OCI-LY3 (cell line): ENCODE results near the gene ECE1.

ENCODE experiments used
- H2AFZ ChIP-seq: fragments of 200-600, 300-600 bp; shearing (Covaris generic); 2 replicates; pipeline ENCODE4 v1.6.0; 2014; ENCODE audit warnings: antibody characterized with exemption, low read depth, low read length
- H3K27ac ChIP-seq: fragments of 200-600, 300-600 bp; sonication (generic); 2 replicates; pipeline ENCODE4 v1.5.1; 2014; ENCODE audit warnings: mild to moderate bottlenecking, low read length, moderate library complexity, mixed read lengths
- H3K27me3 ChIP-seq: fragments of 200-600, 300-600 bp; sonication (generic); 2 replicates; pipeline ENCODE4 v1.6.1; 2014; ENCODE audit warnings: low read depth, low read length, mixed read lengths
- H3K36me3 ChIP-seq: fragments of 200-600, 300-600 bp; sonication (generic); replicated peaks from 2 replicates; pipeline ENCODE3; 2014; ENCODE audit warnings: low read depth, low read length, mixed read lengths
- H3K4me1 ChIP-seq: fragments of 300-600, 200-600 bp; sonication (generic); 2 replicates; pipeline ENCODE4 v1.6.1; 2014; ENCODE audit warnings: low read length, mixed read lengths
- H3K4me2 ChIP-seq: fragments of 200-600, 300-600 bp; sonication (generic); 2 replicates; pipeline ENCODE4 v1.6.1; 2014; ENCODE audit warnings: low read length, mixed read lengths
- H3K4me3 ChIP-seq: fragments of 300-600, 200-600 bp; sonication (generic); 2 replicates; pipeline ENCODE4 v1.5.1; 2014; ENCODE audit warnings: antibody characterized with exemption, mild to moderate bottlenecking, low read length, moderate library complexity
- H3K79me2 ChIP-seq: fragments of 300-600, 200-600 bp; shearing (Covaris generic); 2 replicates; pipeline ENCODE4 v1.6.1; 2014; ENCODE audit warnings: mild to moderate bottlenecking, low read length, mixed read lengths
- H3K9ac ChIP-seq: fragments of 300-600, 200-600 bp; shearing (Covaris generic); 2 replicates; pipeline ENCODE4 v1.6.0; 2014; ENCODE audit warnings: mild to moderate bottlenecking, low read length, moderate library complexity
- H3K9me3 ChIP-seq: fragments of 200-600, 300-600 bp; shearing (Covaris generic); 2 replicates; pipeline ENCODE4 v1.6.1; 2014; ENCODE audit warnings: low read length, mixed read lengths; ENCODE audit not compliant: insufficient read depth
- H4K20me1 ChIP-seq: fragments of 200-600, 300-600 bp; sonication (generic); 2 replicates; pipeline ENCODE4 v1.6.1; 2016; ENCODE audit warnings: low read length, mixed read lengths; ENCODE audit not compliant: insufficient read depth
- EZH2phosphoT487 ChIP-seq: fragments of 200-600 bp; shearing (Covaris generic); IDR thresholded peaks from 2 replicates; pipeline ENCODE4 v1.6.1; 2018; ENCODE audit warnings: antibody characterized with exemption, mixed run types, low read depth
- TF ChIP-seq, protein P1 (sequence below): fragments of 200-600, 300-600 bp; sonication (generic); IDR thresholded peaks from 2 replicates; pipeline ENCODE4 v1.5.1; 2014; ENCODE audit warnings: antibody characterized with exemption, low read length, low read depth

The ECE1 gene

GRCh38 chr1:21237446-21238088, 52.7 kb downstream of the ECE1 start:
- no peak for TF ChIP-seq EZH2phosphoT487
- Histone ChIP-seq H3K27me3 (no peaks in the 10 kb centered on the region), H3K27ac (no peak overlapping the region), H3K4me2 (no peak overlapping the region), H3K4me1 (no peaks in the 10 kb centered on the region), H3K36me3 (peaks cover 44% of the 10 kb centered on the region), H2AFZ (no peak overlapping the region), H3K9ac (no peak overlapping the region), H4K20me1 (no peaks in the 10 kb centered on the region), H3K9me3 (no peaks in the 10 kb centered on the region), H3K4me3 (no peak overlapping the region), H3K79me2 (no peaks in the 10 kb centered on the region)

- Histone ChIP-seq H3K27ac (no peak overlapping the region), H3K4me2 (no peak overlapping the region), H3K4me3 (no peak overlapping the region), H3K79me2 (no peaks in the 10 kb centered on the region), H3K9ac (no peak overlapping the region), H3K27me3 (no peaks in the 10 kb centered on the region), H2AFZ (no peak overlapping the region), H4K20me1 (no peaks in the 10 kb centered on the region), H3K9me3 (no peaks in the 10 kb centered on the region), H3K36me3 (peaks cover 40% of the 10 kb centered on the region), H3K4me1 (no peaks in the 10 kb centered on the region)
- no peak for TF ChIP-seq EZH2phosphoT487
- TF ChIP-seq, protein P1, sequence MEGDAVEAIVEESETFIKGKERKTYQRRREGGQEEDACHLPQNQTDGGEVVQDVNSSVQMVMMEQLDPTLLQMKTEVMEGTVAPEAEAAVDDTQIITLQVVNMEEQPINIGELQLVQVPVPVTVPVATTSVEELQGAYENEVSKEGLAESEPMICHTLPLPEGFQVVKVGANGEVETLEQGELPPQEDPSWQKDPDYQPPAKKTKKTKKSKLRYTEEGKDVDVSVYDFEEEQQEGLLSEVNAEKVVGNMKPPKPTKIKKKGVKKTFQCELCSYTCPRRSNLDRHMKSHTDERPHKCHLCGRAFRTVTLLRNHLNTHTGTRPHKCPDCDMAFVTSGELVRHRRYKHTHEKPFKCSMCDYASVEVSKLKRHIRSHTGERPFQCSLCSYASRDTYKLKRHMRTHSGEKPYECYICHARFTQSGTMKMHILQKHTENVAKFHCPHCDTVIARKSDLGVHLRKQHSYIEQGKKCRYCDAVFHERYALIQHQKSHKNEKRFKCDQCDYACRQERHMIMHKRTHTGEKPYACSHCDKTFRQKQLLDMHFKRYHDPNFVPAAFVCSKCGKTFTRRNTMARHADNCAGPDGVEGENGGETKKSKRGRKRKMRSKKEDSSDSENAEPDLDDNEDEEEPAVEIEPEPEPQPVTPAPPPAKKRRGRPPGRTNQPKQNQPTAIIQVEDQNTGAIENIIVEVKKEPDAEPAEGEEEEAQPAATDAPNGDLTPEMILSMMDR: no peak
These were observed 54.1 kb downstream of the ECE1 start for GRCh38 chr1:21236178-21236577.

- Histone ChIP-seq H4K20me1 (no peaks in the 10 kb centered on the region), H3K9ac (no peak overlapping the region), H3K27ac (no peak overlapping the region), H2AFZ (no peak overlapping the region), H3K4me1 (no peaks in the 10 kb centered on the region), H3K36me3 (peaks cover 35% of the 10 kb centered on the region), H3K9me3 (no peaks in the 10 kb centered on the region), H3K27me3 (no peaks in the 10 kb centered on the region), H3K4me2 (no peak overlapping the region), H3K79me2 (no peaks in the 10 kb centered on the region), H3K4me3 (no peak overlapping the region)
- TF ChIP-seq, protein P1: no peak
- TF ChIP-seq EZH2phosphoT487: no peak
These were observed 55.5 kb downstream of the ECE1 start for GRCh38 chr1:21234779-21235178.

DNA sequence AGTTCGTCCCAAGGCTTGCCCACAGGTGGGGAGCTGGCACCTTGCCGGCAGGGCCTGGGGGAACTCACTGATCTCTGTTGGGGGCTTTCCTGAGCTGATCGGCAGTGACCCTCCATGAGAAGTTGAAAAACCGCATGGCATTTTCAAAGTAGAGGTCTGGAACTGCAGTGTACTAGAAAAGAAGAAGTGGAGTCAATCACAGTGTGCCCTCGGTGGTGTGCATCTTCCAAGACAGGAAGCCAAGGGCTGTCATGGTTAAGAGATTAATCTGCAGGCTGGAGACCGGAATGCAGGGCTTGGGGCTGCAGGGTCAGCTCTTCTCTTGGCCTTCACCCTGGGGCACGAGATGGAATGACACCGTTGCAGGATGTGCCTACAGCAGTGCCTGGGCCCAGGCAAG, 56.8 kb downstream of the ECE1 start:
- no peak overlapping the region for H3K4me2 ChIP-seq
- peaks cover 30% of the 10 kb centered on the region for H3K36me3 ChIP-seq

More for the DNA sequence above, 56.8 kb downstream of the ECE1 start:
- Histone ChIP-seq H3K4me3 (no peak overlapping the region), H4K20me1 (no peaks in the 10 kb centered on the region), H3K9me3 (no peaks in the 10 kb centered on the region), H3K27ac (no peak overlapping the region), H2AFZ (no peak overlapping the region), H3K4me1 (no peaks in the 10 kb centered on the region), H3K9ac (no peak overlapping the region), H3K27me3 (no peaks in the 10 kb centered on the region), H3K79me2 (no peaks in the 10 kb centered on the region)
- TF ChIP-seq, protein P1: no peak
